ENCODE data around the gene DHRSX. TPM values are rescaled to one million over a fixed set of nuclear protein-coding genes. Genes with fewer than 3 reads are reported as not detected.

DHRSX gene
- total and polyA plus RNA-seq, 9 of the 15 experiments (the other 6 are each of a cell fraction or from before 2014, with no cell fraction given), result 0.59 to 11.0 (median 6.2) TPM

- intact Hi-C loops (cut with micrococcal nuclease), result no loop called here
- POLR2A ChIA-PET, result no interaction called here
- H3K4me1 ChIP-seq (replicated peaks in 1 of 2; ENCODE audit: control insufficient read depth in 2 of 2, insufficient read depth in 2 of 2, low read length in 2 of 2), result no peaks in the 10 kb centered on the region; a peak in 3 of 5 replicates
- CTCF ChIA-PET (ENCODE audit: low intra/inter-chr PET ratio), result no interaction called here
- no peak overlapping the region for H3K4me3 ChIP-seq
- no peaks in the 10 kb centered on the region for H3K27me3 ChIP-seq (ENCODE audit: control insufficient read depth in 2 of 2, insufficient read depth in 2 of 2, low read length in 2 of 2)
- H3K9ac ChIP-seq (ENCODE audit: insufficient read depth in 1 of 2, low read depth in 2 of 2, low read length in 2 of 2), result 0 out of 4 replicates have a peak overlapping the region, but pooled peaks of 1 of the 2 experiments have one; percentile 30
- H3K27ac ChIP-seq (ENCODE audit: extremely low read depth, low read depth, low read length), result no peak overlapping the region
- DNase-seq (ENCODE audit: extremely low read depth in 1 of 4, low spot score in 3 of 4), result no peak
- no peaks in the 10 kb centered on the region for H3K9me1 ChIP-seq (ENCODE audit: control insufficient read depth, insufficient read depth, low read length)
- H3K79me2 ChIP-seq (ENCODE audit: control insufficient read depth, insufficient read depth, low read length), result peaks cover 6% of the 10 kb centered on the region
- no TSS peak for BruUV-seq (replicated peaks)
- no peaks in the 10 kb centered on the region for H3K36me3 ChIP-seq (ENCODE audit: control insufficient read depth, insufficient read depth, low read length)
- 0 out of 2 replicates have a peak overlapping the region, but pooled peaks have one; percentile 32 for H2AFZ ChIP-seq (ENCODE audit: low read depth, low read length)
- 61% methylated on average over 3 of the region's 5 CpGs for WGBS (ENCODE audit: insufficient coverage, low coverage, missing lambda C conversion rate)
- ATAC-seq, result no peak
- H4K20me1 ChIP-seq (replicated peaks; ENCODE audit: control insufficient read depth, insufficient read depth, low read length), result no peaks in the 10 kb centered on the region
- no peak for FAIRE-seq
- H3K9me3 ChIP-seq (replicated peaks; ENCODE audit: control insufficient read depth, insufficient read depth, low read depth, low read length), result no peaks in the 10 kb centered on the region
- H3K4me2 ChIP-seq (ENCODE audit: insufficient read depth, low read length), result no peak overlapping the region
- TF ChIP-seq CBX1 (IDR thresholded peaks at IDR 0.05; ENCODE audit: low read depth) (no peak), ZNF445 (CRISPR knock-in tag; IDR thresholded peaks at IDR 0.05; ENCODE audit: low read depth) (no peak), CXXC5 (CRISPR knock-in tag; IDR thresholded peaks at IDR 0.05) (no peak), TAF1 (IDR thresholded peaks at IDR 0.05; ENCODE audit: control insufficient read depth, extremely low read depth, insufficient read depth, low read length, severe bottlenecking) (no peak), ZNF584 (CRISPR knock-in tag; IDR thresholded peaks at IDR 0.05; ENCODE audit: low read depth) (no peak), HMBOX1 (IDR thresholded peaks at IDR 0.05) (no peak), EGR1 (conservative IDR thresholded peaks at IDR 0.05) (no peak), ARID2 (IDR thresholded peaks at IDR 0.05) (no peak), HNRNPK (IDR thresholded peaks at IDR 0.05; ENCODE audit: low read depth, low read length, poor library complexity, severe bottlenecking) (no peak), BRD4 (IDR thresholded peaks at IDR 0.05) (no peak), MECOM (CRISPR knock-in tag; IDR thresholded peaks at IDR 0.05) (no peak), TAF15 (IDR thresholded peaks at IDR 0.05; ENCODE audit: low read depth, low read length) (no peak), LCOR (CRISPR knock-in tag; IDR thresholded peaks at IDR 0.05) (no peak), OTX1 (CRISPR knock-in tag; IDR thresholded peaks at IDR 0.05) (no peak), SREBF1 (IDR thresholded peaks at IDR 0.05; ENCODE audit: borderline replicate concordance, low read depth, low read length) (no peak), NCOR1 (IDR thresholded peaks at IDR 0.05) (no peak), CBFB (CRISPR knock-in tag; IDR thresholded peaks at IDR 0.05) (no peak), GABPB1 (CRISPR knock-in tag; IDR thresholded peaks at IDR 0.05) (no peak)
- TF ChIP-seq, protein P1, sequence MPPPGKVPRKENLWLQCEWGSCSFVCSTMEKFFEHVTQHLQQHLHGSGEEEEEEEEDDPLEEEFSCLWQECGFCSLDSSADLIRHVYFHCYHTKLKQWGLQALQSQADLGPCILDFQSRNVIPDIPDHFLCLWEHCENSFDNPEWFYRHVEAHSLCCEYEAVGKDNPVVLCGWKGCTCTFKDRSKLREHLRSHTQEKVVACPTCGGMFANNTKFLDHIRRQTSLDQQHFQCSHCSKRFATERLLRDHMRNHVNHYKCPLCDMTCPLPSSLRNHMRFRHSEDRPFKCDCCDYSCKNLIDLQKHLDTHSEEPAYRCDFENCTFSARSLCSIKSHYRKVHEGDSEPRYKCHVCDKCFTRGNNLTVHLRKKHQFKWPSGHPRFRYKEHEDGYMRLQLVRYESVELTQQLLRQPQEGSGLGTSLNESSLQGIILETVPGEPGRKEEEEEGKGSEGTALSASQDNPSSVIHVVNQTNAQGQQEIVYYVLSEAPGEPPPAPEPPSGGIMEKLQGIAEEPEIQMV (tag; conservative IDR thresholded peaks at IDR 0.05; ENCODE audit: low read depth), result no peak
- in situ Hi-C loops (cut with MboI), result loop anchor here (10.0 kb wide), 1 partner anchor 506 kb away; no protein-coding TSS in a partner anchor
These were observed 50.1 kb downstream of the DHRSX start for GRCh38 chrX:2450681-2451080.
